ENCODE data around the gene ORAI3. TPM values are rescaled to one million over a fixed set of nuclear protein-coding genes. Genes with fewer than 3 reads are reported as not detected.

The ORAI3 gene
- total and polyA plus RNA-seq, 2 of the 13 experiments (the other 11 are each of a cell fraction or from before 2014, with no cell fraction given), result 11.4 to 32.0 TPM

DNA sequence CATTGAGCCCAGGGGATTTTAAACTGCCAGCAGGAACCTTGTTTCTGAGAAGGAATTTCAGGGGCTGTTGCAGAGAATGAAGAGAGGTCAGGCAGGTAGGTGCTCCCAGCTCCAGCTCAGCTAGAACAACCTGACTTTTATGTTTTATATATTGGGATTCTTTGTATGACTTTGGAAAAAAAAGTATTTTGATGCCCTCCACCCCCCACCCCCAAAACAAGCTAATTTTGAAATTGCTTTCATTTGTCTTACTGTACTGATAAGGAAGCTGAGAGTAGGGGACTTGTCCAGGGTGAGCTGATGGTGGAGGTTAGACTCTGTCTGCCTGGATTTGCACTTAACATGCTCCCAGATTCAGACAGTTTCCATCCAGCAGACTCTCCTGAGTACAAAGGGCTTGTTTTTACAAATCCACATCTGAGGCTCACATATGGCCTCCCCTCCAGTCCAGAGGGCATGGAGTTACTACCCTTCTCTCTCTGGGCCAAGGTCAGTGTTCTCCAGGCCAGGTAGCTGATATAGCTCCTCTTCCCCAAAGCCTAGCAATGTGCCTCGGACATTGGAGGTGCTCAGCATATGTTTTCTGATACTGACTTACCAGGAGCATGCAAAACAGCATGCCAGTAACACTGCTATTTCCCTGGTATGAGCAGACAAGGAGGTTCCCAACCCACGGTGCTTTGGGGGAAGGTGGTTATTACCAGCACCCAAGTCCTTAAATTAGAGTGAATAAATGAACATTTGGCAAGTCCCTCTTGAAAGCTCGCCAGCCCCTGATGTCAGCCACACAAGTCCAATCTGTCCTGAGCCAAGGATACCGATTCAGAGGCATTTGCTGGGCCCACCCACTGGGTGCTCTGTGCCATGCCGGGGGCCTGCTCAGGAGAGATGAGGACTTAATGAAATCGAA, 50.2 kb downstream of the ORAI3 start (continued):
- TF ChIP-seq SRY (CRISPR knock-in tag; IDR thresholded peaks at IDR 0.05) (no peak), GABPA (IDR thresholded peaks at IDR 0.05; ENCODE audit: low read depth, low read length) (no peak), GABPA (CRISPR knock-in tag; IDR thresholded peaks at IDR 0.05; ENCODE audit: low read depth) (no peak), ATM (IDR thresholded peaks at IDR 0.05; ENCODE audit: borderline replicate concordance) (no peak), POLR2AphosphoS5 (IDR thresholded peaks at IDR 0.05; ENCODE audit: low read depth, low read length) (peak; percentile 44; the same call in 1 of the 2 replicates), ZNF350 (CRISPR knock-in tag; IDR thresholded peaks at IDR 0.05; ENCODE audit: borderline replicate concordance, low read depth) (peak; percentile 75), HDAC1 (CRISPR knock-in tag; IDR thresholded peaks at IDR 0.05) (peak; percentile 64), ZSCAN29 (CRISPR knock-in tag; conservative IDR thresholded peaks at IDR 0.05) (peak; percentile 58; the same call in 1 of the 2 replicates), ZFP82 (CRISPR knock-in tag; IDR thresholded peaks at IDR 0.05; ENCODE audit: borderline replicate concordance) (peak; percentile 42), ZNF761 (CRISPR knock-in tag; conservative IDR thresholded peaks at IDR 0.05) (0 out of 2 replicates have a peak, but pooled peaks have one; percentile 56), ZNF143 (CRISPR knock-in tag; IDR thresholded peaks at IDR 0.05) (no peak), ZFP1 (CRISPR knock-in tag; IDR thresholded peaks at IDR 0.05) (0 out of 2 replicates have a peak, but pooled peaks have one; percentile 35), TAF1 (CRISPR knock-in tag; IDR thresholded peaks at IDR 0.05) (peak; percentile 49; the same call in 1 of the 2 replicates), ZNF263 (CRISPR knock-in tag; IDR thresholded peaks at IDR 0.05) (peak; percentile 82), ERF (CRISPR knock-in tag; IDR thresholded peaks at IDR 0.05) (peak; percentile 18; the same call in 1 of the 2 replicates), ELF4 (CRISPR knock-in tag; IDR thresholded peaks at IDR 0.05; ENCODE audit: borderline replicate concordance) (peak; percentile 40; the same call in 1 of the 2 replicates)
- TF ChIP-seq, protein P1, sequence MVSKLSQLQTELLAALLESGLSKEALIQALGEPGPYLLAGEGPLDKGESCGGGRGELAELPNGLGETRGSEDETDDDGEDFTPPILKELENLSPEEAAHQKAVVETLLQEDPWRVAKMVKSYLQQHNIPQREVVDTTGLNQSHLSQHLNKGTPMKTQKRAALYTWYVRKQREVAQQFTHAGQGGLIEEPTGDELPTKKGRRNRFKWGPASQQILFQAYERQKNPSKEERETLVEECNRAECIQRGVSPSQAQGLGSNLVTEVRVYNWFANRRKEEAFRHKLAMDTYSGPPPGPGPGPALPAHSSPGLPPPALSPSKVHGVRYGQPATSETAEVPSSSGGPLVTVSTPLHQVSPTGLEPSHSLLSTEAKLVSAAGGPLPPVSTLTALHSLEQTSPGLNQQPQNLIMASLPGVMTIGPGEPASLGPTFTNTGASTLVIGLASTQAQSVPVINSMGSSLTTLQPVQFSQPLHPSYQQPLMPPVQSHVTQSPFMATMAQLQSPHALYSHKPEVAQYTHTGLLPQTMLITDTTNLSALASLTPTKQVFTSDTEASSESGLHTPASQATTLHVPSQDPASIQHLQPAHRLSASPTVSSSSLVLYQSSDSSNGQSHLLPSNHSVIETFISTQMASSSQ (IDR thresholded peaks at IDR 0.05; ENCODE audit: low read depth), result peak; percentile 41; the same call in 1 of the 2 replicates
- TF ChIP-seq, protein P1 (CRISPR knock-in tag; IDR thresholded peaks at IDR 0.05; ENCODE audit: borderline replicate concordance), result peak; percentile 50; the same call in 1 of the 2 replicates
- TF ChIP-seq, protein P2, sequence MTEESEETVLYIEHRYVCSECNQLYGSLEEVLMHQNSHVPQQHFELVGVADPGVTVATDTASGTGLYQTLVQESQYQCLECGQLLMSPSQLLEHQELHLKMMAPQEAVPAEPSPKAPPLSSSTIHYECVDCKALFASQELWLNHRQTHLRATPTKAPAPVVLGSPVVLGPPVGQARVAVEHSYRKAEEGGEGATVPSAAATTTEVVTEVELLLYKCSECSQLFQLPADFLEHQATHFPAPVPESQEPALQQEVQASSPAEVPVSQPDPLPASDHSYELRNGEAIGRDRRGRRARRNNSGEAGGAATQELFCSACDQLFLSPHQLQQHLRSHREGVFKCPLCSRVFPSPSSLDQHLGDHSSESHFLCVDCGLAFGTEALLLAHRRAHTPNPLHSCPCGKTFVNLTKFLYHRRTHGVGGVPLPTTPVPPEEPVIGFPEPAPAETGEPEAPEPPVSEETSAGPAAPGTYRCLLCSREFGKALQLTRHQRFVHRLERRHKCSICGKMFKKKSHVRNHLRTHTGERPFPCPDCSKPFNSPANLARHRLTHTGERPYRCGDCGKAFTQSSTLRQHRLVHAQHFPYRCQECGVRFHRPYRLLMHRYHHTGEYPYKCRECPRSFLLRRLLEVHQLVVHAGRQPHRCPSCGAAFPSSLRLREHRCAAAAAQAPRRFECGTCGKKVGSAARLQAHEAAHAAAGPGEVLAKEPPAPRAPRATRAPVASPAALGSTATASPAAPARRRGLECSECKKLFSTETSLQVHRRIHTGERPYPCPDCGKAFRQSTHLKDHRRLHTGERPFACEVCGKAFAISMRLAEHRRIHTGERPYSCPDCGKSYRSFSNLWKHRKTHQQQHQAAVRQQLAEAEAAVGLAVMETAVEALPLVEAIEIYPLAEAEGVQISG (CRISPR knock-in tag; IDR thresholded peaks at IDR 0.05), result peak; percentile 68
- TF ChIP-seq, protein P3, sequence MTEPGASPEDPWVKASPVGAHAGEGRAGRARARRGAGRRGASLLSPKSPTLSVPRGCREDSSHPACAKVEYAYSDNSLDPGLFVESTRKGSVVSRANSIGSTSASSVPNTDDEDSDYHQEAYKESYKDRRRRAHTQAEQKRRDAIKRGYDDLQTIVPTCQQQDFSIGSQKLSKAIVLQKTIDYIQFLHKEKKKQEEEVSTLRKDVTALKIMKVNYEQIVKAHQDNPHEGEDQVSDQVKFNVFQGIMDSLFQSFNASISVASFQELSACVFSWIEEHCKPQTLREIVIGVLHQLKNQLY (CRISPR knock-in tag; IDR thresholded peaks at IDR 0.05), result peak; percentile 44
- TF ChIP-seq, protein P4, sequence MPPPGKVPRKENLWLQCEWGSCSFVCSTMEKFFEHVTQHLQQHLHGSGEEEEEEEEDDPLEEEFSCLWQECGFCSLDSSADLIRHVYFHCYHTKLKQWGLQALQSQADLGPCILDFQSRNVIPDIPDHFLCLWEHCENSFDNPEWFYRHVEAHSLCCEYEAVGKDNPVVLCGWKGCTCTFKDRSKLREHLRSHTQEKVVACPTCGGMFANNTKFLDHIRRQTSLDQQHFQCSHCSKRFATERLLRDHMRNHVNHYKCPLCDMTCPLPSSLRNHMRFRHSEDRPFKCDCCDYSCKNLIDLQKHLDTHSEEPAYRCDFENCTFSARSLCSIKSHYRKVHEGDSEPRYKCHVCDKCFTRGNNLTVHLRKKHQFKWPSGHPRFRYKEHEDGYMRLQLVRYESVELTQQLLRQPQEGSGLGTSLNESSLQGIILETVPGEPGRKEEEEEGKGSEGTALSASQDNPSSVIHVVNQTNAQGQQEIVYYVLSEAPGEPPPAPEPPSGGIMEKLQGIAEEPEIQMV (CRISPR knock-in tag; IDR thresholded peaks at IDR 0.05; ENCODE audit: low read depth), result peak; percentile 63; the same call in 1 of the 2 replicates
